H9 (cell line): Measurements from ENCODE around the gene TDRD1. TPM values are rescaled to one million over a fixed set of nuclear protein-coding genes. Genes with fewer than 3 reads are reported as not detected.

Experiments used
- DNase-seq: peaks from one replicate; pipeline ENCODE4 v3.0.0-alpha.2; 2017
- H2AFZ ChIP-seq: one replicate; pipeline ENCODE4 v1.6.1; 2013; ENCODE audit warnings: mild to moderate bottlenecking, low read length, control low read depth, moderate library complexity
- H2AK5ac ChIP-seq: 2 replicates; pipeline ENCODE4 v1.6.1; 2013; ENCODE audit warnings: low read length, control low read depth, mixed read lengths; ENCODE audit not compliant: insufficient read length
- H2BK120ac ChIP-seq: one replicate; pipeline ENCODE4 v1.6.1; 2013; ENCODE audit warnings: low read depth, mild to moderate bottlenecking, low read length, control low read depth, inconsistent platforms; ENCODE audit not compliant: poor library complexity, severe bottlenecking
- H2BK12ac ChIP-seq: 2 replicates; pipeline ENCODE4 v1.6.1; 2013; ENCODE audit warnings: low read length, control low read depth, mixed read lengths, low read depth; ENCODE audit not compliant: insufficient read length
- H2BK15ac ChIP-seq: 2 replicates; pipeline ENCODE4 v1.6.1; 2013; ENCODE audit warnings: low read depth, low read length, control low read depth
- H2BK20ac ChIP-seq: one replicate; pipeline ENCODE4 v1.6.1; 2013; ENCODE audit warnings: low read depth, mild to moderate bottlenecking, low read length, control low read depth, inconsistent platforms; ENCODE audit not compliant: poor library complexity, severe bottlenecking
- H2BK5ac ChIP-seq: 2 replicates; pipeline ENCODE4 v1.6.1; 2013; ENCODE audit warnings: low read length, control low read depth, mixed read lengths; ENCODE audit not compliant: insufficient read length
- H3K14ac ChIP-seq: 2 replicates; pipeline ENCODE4 v1.6.1; 2013; ENCODE audit warnings: low read length, control low read depth; ENCODE audit not compliant: insufficient read depth
- H3K18ac ChIP-seq: 2 replicates; pipeline ENCODE4 v1.6.1; 2013; ENCODE audit warnings: low read depth, mild to moderate bottlenecking, mixed read lengths, low read length, control low read depth; ENCODE audit not compliant: insufficient read length
- H3K23ac ChIP-seq: 2 replicates; pipeline ENCODE4 v1.6.1; 2013; ENCODE audit warnings: low read length, control low read depth, mixed read lengths, low read depth; ENCODE audit not compliant: insufficient read length
- H3K23me2 ChIP-seq: 2 replicates; pipeline ENCODE4 v1.6.1; 2013; ENCODE audit warnings: low read depth, mild to moderate bottlenecking, mixed read lengths, low read length, control low read depth; ENCODE audit not compliant: insufficient read length, poor library complexity, severe bottlenecking
- H3K27ac ChIP-seq: 2 replicates; pipeline ENCODE4 v1.5.1; 2013; ENCODE audit warnings: low read length, control low read depth, mixed read lengths, low read depth; ENCODE audit not compliant: insufficient read length
- H3K27me3 ChIP-seq: 2 replicates; pipeline ENCODE4 v1.6.1; 2013; ENCODE audit warnings: low read length, control low read depth, inconsistent platforms; ENCODE audit not compliant: insufficient read depth
- H3K4ac ChIP-seq: 2 replicates; pipeline ENCODE4 v1.6.1; 2013; ENCODE audit warnings: low read depth, mild to moderate bottlenecking, control low read depth, inconsistent platforms, low read length, moderate library complexity
- H3K4me1 ChIP-seq: 2 replicates; pipeline ENCODE4 v1.6.1; 2013; ENCODE audit warnings: low read length, control low read depth, inconsistent platforms; ENCODE audit not compliant: insufficient read depth
- H3K4me2 ChIP-seq: 2 replicates; pipeline ENCODE4 v1.6.1; 2013; ENCODE audit warnings: low read length, control low read depth, mixed read lengths; ENCODE audit not compliant: insufficient read length, insufficient read depth
- H3K56ac ChIP-seq: 2 replicates; pipeline ENCODE4 v1.6.1; 2013; ENCODE audit warnings: low read depth, mild to moderate bottlenecking, mixed read lengths, low read length, control low read depth; ENCODE audit not compliant: insufficient read length
- H3K79me1 ChIP-seq: 2 replicates; pipeline ENCODE4 v1.6.1; 2013; ENCODE audit warnings: low read depth, mild to moderate bottlenecking, moderate library complexity, low read length, control low read depth, inconsistent platforms; ENCODE audit not compliant: insufficient read depth, poor library complexity, severe bottlenecking
- H3K79me2 ChIP-seq: 2 replicates; pipeline ENCODE4 v1.6.1; 2013; ENCODE audit warnings: low read length, control low read depth, inconsistent platforms; ENCODE audit not compliant: insufficient read depth
- H3K9ac ChIP-seq: 2 replicates; pipeline ENCODE4 v1.6.1; 2013; ENCODE audit warnings: low read length, control low read depth, mixed read lengths; ENCODE audit not compliant: insufficient read length; ENCODE audit errors: extremely low read depth
- H3K9me3 ChIP-seq: one replicate; pipeline ENCODE4 v1.6.1; 2013; ENCODE audit warnings: low read depth, low read length, inconsistent platforms; ENCODE audit not compliant: control insufficient read depth
- H3T11ph ChIP-seq: one replicate; pipeline ENCODE4 v1.6.1; 2013; ENCODE audit warnings: mild to moderate bottlenecking, low read length, control low read depth, inconsistent platforms
- H4K20me1 ChIP-seq: one replicate; pipeline ENCODE4 v1.6.1; 2013; ENCODE audit not compliant: control insufficient read depth, insufficient read length, insufficient read depth
- H4K5ac ChIP-seq: 2 replicates; pipeline ENCODE4 v1.6.1; 2013; ENCODE audit warnings: low read depth, mild to moderate bottlenecking, mixed read lengths, low read length, control low read depth; ENCODE audit not compliant: insufficient read length
- H4K8ac ChIP-seq: replicated peaks from 2 replicates; pipeline ENCODE4 v1.6.1; 2013; ENCODE audit warnings: low read length, control low read depth, mixed read lengths, low read depth; ENCODE audit not compliant: insufficient read length
- H4K91ac ChIP-seq: 2 replicates; pipeline ENCODE4 v1.6.1; 2013; ENCODE audit warnings: low read depth, mild to moderate bottlenecking, moderate library complexity, mixed read lengths, low read length, control low read depth; ENCODE audit not compliant: insufficient read length
- H3K27ac Mint-ChIP-seq, 3 experiments: 2 replicates in 2 of 3; 3 replicates in 1 of 3; pipeline ENCODE4 v1.8.0; 2020 to 2021; ENCODE audit warnings: mixed read lengths in 3 of 3, mild to moderate bottlenecking in 1 of 3, moderate library complexity in 1 of 3
- H3K27me3 Mint-ChIP-seq: 2 replicates; pipeline ENCODE4 v1.8.0; 2021; ENCODE audit warnings: low read depth, mild to moderate bottlenecking, moderate library complexity, mixed read lengths
- H3K36me3 Mint-ChIP-seq, 3 experiments: 2 replicates in 2 of 3; 3 replicates in 1 of 3; pipeline ENCODE4 v1.8.0; 2020 to 2021; ENCODE audit warnings: low read depth in 3 of 3, mixed read lengths in 3 of 3; ENCODE audit not compliant: insufficient read depth in 1 of 3
- H3K4me1 Mint-ChIP-seq, 2 experiments: 2 replicates each; pipeline ENCODE4 v1.8.0; 2020; ENCODE audit warnings: mixed read lengths in 2 of 2
- H3K4me3 Mint-ChIP-seq, 2 experiments: 2 replicates in 1 of 2; 3 replicates in 1 of 2; pipeline ENCODE4 v1.8.0; 2020 to 2021; ENCODE audit warnings: mild to moderate bottlenecking in 2 of 2, mixed read lengths in 2 of 2, moderate library complexity in 1 of 2
- H3K9me3 Mint-ChIP-seq, 2 experiments: 2 replicates in 1 of 2; 3 replicates in 1 of 2; pipeline ENCODE4 v1.8.0; 2020; ENCODE audit warnings: mild to moderate bottlenecking in 2 of 2, mixed read lengths in 2 of 2, moderate library complexity in 1 of 2
- WGBS: extraction: QIAGEN DNeasy Blood & Tissue Kit; methylation state at CpG from one replicate; pipeline ENCODE4 v1.1.7; 2013; ENCODE audit warnings: missing lambda C conversion rate, low lambda C conversion rate, mixed read lengths; ENCODE audit not compliant: insufficient read length; ENCODE audit errors: extremely low coverage; 5-methylcytosine and 5-hydroxymethylcytosine counted together
- total RNA-seq: library from RNA; stranded (reverse); gene quantifications from 2 replicates; pipeline ENCODE4 v1.2.1, GENCODE V29; 2021
- TF ChIP-seq, protein P1 (sequence below): fragments of 200-600 bp; sonication (generic); conservative IDR thresholded peaks from 3 replicates; pipeline ENCODE4 v1.8.0; 2021; ENCODE audit warnings: antibody characterized with exemption, mild to moderate bottlenecking

The TDRD1 gene
- total RNA-seq, 1 experiment from 2014 or later = 0.15 TPM

DNA sequence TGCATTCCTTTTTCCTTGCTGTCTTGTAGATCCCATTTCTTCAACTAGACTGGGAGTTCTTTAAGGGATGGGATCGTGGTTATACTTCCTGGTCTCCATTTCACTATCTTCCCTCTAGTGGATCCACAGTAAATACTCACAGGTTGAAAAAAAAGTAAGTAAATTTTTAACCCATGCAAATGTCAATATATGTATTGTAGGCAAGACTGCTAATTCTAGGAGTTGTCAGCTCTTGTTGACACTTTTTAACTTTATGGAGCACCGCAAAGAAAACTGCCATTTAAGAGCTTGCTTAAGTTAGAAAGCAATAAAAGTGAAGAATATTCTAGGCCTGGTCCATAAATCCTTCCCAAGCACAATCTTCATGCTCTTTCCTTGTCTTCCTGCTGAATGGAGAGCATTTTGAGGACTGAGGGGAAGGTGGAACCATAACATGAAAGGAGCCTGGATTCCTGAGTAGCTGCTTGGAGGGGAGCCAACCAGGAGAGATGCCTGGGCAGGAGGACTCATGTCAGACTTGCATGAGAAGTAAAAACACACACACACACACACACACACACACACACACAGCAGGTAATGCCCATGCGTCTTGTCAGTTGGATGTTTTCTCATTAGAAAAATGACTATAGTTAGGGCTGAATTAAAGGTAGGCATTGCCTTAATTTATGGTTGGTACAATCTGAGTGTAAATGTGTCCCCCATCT is 92.1 kb downstream of the TDRD1 start:
- Mint-ChIP-seq H3K27me3 (peaks cover 5% of the 10 kb centered on the region), H3K4me3 (no peak overlapping the region), H3K9me3 (no peaks in the 10 kb centered on the region), H3K36me3 (no peaks in the 10 kb centered on the region), H3K27ac (no peak overlapping the region), H3K4me1 (peaks cover 0 to 3% of the 10 kb centered on the region in 2 experiments; a peak in 1 of 4 replicates)
- H2BK120ac ChIP-seq = no peak overlapping the region
- no peak overlapping the region for H2AFZ ChIP-seq
- H3K4ac ChIP-seq = no peak overlapping the region
- no peak overlapping the region for H3K18ac ChIP-seq
- no peak overlapping the region for H2BK20ac ChIP-seq
- H3K79me2 ChIP-seq = no peaks in the 10 kb centered on the region
- no peak overlapping the region for H3K4me2 ChIP-seq
- H3K27ac ChIP-seq = no peak overlapping the region
- DNase-seq = no peak
- H2AK5ac ChIP-seq = no peak overlapping the region
- TF ChIP-seq, protein P1, sequence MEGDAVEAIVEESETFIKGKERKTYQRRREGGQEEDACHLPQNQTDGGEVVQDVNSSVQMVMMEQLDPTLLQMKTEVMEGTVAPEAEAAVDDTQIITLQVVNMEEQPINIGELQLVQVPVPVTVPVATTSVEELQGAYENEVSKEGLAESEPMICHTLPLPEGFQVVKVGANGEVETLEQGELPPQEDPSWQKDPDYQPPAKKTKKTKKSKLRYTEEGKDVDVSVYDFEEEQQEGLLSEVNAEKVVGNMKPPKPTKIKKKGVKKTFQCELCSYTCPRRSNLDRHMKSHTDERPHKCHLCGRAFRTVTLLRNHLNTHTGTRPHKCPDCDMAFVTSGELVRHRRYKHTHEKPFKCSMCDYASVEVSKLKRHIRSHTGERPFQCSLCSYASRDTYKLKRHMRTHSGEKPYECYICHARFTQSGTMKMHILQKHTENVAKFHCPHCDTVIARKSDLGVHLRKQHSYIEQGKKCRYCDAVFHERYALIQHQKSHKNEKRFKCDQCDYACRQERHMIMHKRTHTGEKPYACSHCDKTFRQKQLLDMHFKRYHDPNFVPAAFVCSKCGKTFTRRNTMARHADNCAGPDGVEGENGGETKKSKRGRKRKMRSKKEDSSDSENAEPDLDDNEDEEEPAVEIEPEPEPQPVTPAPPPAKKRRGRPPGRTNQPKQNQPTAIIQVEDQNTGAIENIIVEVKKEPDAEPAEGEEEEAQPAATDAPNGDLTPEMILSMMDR = no peak
- no peak overlapping the region for H3T11ph ChIP-seq
- no peak overlapping the region for H2BK12ac ChIP-seq
- WGBS = no CpG with 5 or more reads among the region's 3 CpGs
- H3K23me2 ChIP-seq = no peaks in the 10 kb centered on the region
- H2BK5ac ChIP-seq = no peak overlapping the region
- H3K14ac ChIP-seq = no peak overlapping the region
- H4K8ac ChIP-seq = no peak overlapping the region
- H4K20me1 ChIP-seq = no peaks in the 10 kb centered on the region
- H2BK15ac ChIP-seq = no peak overlapping the region
- H3K9me3 ChIP-seq = no peaks in the 10 kb centered on the region
- no peaks in the 10 kb centered on the region for H3K27me3 ChIP-seq
- no peak overlapping the region for H4K91ac ChIP-seq
- no peak overlapping the region for H3K56ac ChIP-seq
- H3K4me1 ChIP-seq = no peaks in the 10 kb centered on the region
- no peak overlapping the region for H3K23ac ChIP-seq
- H4K5ac ChIP-seq = no peak overlapping the region
- no peak overlapping the region for H3K9ac ChIP-seq
- H3K79me1 ChIP-seq = no peaks in the 10 kb centered on the region
